Measurements from ENCODE around the gene MIAT.

MIAT gene

DNA sequence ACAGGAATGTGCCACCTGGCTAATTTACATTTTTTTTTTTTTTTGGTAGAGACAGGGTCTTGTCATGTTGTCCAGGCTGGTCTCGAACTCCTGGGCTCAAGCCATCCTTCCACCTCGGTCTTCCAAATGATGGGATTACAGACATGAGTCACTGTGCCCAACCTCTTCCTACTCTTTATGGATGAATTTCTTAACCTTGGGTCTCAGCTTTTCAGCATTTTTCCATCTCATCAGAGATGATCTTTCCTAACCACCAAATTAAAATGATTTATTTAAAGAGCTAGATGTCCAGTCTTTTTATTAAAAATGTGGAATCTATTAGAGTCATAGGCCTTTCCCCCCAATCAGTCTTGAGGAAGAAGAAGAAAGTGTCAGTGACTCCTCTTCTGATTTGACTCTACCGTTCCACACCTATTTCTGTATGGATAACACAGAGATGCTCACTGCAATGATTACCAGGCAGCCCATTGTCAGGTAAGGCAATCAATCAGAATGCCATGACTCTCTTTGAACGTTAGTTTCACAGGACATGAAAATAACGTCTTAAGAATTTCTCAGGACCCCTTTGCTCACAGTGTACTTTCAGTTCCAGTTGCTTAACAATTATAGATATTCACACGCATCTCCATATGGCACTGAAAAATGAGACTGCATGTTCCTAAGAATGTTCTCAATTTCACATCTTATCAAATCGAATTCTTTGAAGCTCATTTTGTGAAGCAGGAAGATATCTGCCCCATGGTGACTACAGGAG is 51.0 kb downstream of the MIAT start:
- TF ChIP-seq POLR2A (IDR thresholded peaks at IDR 0.05; ENCODE audit: low read length), result no peak
- TF ChIP-seq GATA1 (IDR thresholded peaks at IDR 0.05; ENCODE audit: low read depth, low read length), result no peak
- no peak for DNase-seq

DNA sequence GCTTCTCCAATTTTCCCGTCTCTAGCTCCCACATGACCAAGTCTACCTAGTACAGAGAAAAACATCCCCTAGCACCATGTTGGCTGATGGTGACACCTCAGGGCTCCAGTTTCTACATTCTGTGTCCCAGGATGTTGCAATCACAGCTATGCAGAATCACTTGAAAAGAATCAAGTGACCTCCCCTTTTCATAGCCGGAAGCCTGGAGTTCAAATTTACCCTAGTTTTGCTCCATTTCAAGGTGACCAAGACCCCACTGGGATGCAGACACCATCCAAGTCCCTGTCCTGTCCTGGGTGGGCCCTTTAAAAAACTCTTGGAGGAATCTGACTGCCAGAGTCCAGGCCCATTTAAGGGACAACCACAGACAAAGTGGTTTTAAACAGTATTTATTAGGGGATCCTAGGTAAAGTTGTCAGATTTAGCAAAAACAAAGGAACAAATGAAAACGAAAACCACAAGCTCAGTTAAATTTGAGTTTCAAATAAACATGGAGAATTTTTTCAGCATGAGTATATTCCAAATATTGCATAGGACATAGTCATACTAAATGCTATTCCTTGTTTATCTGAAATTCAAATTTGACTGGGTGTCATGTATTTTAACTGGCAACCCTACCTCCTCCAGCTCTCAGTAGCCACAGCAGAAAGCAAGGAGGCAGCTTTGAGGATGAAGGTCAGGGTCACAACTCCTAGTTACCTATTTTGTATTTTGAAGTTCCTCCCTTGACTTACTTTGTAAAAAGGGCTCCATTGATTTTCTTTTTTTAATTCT is 52.4 kb downstream of the MIAT start:
- no peak for DNase-seq
- TF ChIP-seq POLR2A (IDR thresholded peaks at IDR 0.05; ENCODE audit: low read length) (no peak), GATA1 (IDR thresholded peaks at IDR 0.05; ENCODE audit: low read depth, low read length) (no peak)

DNA sequence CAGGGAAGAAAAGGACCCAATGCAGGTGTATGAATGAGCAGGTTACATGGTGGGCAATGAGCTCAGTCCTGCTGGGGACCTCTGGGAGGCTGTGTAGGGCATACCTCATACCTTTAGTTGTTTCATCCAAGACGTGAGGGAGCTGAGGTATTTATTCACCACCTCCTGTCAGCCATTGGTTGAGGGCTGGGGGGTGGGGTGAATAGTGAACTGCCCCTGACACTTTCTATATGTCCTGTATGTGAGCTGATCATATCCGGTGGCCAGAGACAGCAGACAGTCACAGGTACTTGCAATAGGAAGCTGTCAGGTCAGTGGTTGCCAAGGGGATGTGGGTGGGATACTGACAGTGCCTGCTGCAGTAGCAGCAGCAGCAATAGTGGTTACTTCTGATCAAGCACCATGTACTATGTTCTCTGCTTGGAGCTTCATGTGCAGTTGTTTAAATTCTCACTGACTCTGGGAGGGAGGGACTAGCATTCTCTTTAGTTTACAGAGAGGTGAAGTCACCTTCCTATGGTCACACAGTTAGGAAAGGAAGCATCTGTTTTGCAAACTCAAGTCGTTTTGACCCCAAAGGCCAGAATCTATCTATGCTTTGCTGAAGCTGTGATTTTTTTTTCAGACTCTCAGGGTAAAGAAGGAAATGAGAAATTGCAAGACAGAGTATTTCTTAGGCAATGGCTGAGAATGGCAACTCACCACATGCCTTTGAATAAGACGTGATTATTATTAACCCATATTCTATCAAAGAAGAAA is 54.0 kb downstream of the MIAT start:
- no peak for TF ChIP-seq GATA1 (IDR thresholded peaks at IDR 0.05; ENCODE audit: low read depth, low read length)
- TF ChIP-seq POLR2A (IDR thresholded peaks at IDR 0.05; ENCODE audit: low read length), result no peak
- DNase-seq, result no peak

DNA sequence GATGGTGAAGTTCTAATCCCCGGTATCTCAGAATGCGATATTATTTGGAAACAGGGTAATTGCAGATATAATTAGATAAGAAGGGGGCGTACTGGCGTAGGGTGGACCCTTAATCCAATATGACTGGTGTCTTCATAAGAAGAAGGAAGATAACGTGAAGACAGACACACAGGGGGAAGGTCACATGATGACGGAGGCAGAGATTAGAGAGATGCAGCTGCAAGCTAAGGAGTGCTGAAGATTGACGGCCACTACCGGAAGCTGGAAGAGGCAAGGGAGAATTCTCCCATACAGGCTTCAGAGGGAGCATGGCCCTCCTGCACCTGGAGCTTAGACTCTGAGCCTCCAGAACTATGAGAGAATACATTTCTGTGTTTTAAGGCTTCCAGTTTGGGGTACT is 54.8 kb downstream of the MIAT start:
- TF ChIP-seq GATA1 (IDR thresholded peaks at IDR 0.05; ENCODE audit: low read depth, low read length) (no peak), POLR2A (IDR thresholded peaks at IDR 0.05; ENCODE audit: low read length) (no peak)

DNA sequence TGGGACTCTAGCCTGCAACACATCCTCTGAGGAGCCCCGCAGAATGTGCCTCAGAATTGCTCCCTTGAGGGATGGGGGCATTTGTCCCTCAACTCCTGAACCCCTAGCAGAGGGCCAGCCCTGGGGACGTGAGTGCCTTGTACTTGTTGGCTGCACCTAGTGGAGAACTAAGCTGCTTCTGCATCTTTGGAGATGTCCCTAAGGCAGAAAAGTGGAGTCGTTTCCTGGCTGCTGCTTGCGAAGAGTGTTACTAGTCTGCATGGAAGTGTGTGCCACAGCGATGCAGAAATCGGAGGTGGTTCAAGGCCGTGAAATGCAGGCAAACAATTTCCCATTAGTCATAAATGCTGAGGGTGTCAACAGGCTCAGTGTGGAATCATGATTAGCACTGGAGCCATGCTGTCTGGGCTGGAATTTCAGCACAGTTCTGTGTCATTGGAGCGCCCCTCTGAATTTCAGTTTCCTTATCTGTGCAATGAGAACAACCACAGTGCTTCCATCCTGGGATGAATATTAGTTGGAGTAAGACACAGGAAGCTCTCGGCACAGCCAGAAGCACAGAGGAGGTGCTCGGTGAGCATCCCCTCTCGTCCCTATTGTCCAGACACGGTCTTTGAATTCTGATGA is 56.5 kb downstream of the MIAT start:
- no peak for DNase-seq

More for the DNA sequence above, 54.8 kb downstream of the MIAT start:
- DNase-seq, result no peak

DNA sequence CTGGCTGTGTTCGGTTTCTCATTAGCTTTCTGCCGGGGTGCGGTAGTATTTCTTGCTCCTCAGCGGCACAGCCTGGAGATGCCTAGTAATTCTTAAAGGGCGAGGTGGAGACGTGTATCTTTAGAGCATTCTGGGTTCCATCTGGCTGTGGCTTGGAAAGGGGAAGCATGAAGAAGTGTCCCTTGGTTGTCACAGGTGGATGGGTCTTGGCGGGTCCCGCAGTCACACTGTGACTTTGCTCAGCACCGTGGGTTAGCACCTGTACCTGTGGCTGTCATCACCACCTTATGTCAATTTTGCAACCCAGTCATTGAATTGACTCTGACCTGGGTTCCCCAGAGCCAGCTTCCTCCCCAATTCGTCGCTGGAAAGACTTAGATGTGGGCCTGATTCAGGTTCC is 57.6 kb downstream of the MIAT start:
- TF ChIP-seq POLR2A (IDR thresholded peaks at IDR 0.05; ENCODE audit: low read length) (no peak), GATA1 (IDR thresholded peaks at IDR 0.05; ENCODE audit: low read depth, low read length) (no peak)
- DNase-seq, result no peak

More for the DNA sequence above, 56.5 kb downstream of the MIAT start:
- no peak for TF ChIP-seq POLR2A (IDR thresholded peaks at IDR 0.05; ENCODE audit: low read length)
- no peak for TF ChIP-seq GATA1 (IDR thresholded peaks at IDR 0.05; ENCODE audit: low read depth, low read length)

DNA sequence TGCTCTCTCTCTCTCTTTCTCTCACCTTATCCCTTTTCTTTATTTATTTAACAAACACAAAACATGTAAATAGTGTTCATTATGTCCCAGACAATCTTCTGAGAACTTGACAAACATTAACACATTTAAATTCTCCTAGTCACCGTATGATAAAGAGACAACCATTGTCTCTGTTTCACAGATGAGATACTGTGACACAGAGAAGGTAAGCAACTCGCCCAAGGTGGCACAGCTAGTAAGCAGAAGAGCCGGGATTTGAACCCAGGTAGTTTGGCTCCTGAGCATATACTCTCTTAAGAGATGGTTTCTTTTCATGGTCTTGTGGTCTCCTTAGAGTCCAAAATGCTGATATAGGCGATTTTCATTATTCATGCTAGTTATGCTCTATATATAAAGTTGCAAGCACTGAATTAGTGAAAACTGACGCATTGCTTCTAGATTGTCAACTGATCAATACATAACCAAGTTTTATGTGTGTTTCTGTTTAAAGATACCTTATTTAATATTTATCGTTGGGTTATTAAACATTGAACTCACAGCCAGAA is 58.1 kb downstream of the MIAT start:
- no peak for DNase-seq
- TF ChIP-seq POLR2A (IDR thresholded peaks at IDR 0.05; ENCODE audit: low read length) (no peak), GATA1 (IDR thresholded peaks at IDR 0.05; ENCODE audit: low read depth, low read length) (no peak)

DNA sequence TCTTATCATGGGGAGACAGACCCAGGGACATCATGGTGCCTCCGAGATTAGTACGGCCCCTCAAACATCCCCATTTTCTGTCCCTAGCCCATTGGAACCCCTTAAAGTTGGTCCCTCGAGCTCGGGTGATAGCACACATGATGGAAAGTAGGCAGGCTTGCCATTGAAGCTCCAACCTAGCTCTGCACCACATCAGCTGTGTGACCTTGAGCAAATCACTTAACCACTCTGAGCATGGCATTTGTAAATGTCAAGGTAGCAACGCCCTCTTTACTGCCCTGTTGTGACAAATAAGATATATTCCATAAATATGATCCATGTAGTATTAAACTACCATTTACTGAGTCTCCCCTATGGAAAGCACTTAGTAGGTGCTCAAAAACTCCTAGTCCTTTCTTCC is 61.1 kb downstream of the MIAT start:
- no peak for DNase-seq
- no peak for TF ChIP-seq GATA1 (IDR thresholded peaks at IDR 0.05; ENCODE audit: low read depth, low read length)
- TF ChIP-seq POLR2A (IDR thresholded peaks at IDR 0.05; ENCODE audit: low read length), result no peak

DNA sequence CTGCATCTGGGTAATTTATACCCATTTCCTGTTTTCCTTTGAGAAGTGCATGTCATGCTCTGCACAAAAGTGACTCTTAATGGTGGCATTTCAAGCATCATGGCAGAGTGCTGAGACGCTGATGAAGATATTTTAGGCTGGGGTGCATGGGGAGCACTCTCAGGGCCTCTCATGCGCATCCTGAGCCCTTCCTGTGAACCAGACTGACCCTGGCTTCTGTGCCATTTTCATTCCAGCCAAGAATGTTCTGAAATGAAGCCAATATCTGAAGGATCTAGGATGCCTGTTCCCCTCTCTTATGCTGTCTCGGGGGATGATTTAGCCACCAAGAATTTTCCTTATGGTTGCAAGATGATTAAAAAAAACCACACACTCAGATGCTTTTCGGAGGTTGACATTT is 61.5 kb downstream of the MIAT start:
- TF ChIP-seq POLR2A (IDR thresholded peaks at IDR 0.05; ENCODE audit: low read length) (no peak), GATA1 (IDR thresholded peaks at IDR 0.05; ENCODE audit: low read depth, low read length) (no peak)
- DNase-seq, result no peak

DNA sequence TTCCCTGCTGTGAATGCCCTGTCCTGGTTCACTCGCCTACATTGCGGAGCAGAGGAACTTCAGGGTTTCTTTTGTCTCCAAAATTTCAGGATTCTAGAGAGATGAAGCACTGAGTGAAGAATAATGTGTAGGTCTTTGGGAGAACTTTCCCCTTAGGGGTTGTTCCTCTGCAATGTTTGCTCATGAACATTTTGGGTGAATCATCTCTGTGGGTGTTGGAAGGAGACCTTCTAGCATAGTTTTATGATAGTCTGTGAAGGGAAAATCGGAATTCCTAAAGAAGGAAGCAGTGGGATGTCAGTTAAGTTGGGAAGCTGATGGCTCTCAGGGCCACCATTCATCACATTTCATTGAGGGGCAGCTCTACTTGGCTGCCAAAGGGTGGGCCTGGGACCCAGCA is 64.8 kb downstream of the MIAT start:
- no peak for DNase-seq
- TF ChIP-seq GATA1 (IDR thresholded peaks at IDR 0.05; ENCODE audit: low read depth, low read length) (no peak), POLR2A (IDR thresholded peaks at IDR 0.05; ENCODE audit: low read length) (no peak)

DNA sequence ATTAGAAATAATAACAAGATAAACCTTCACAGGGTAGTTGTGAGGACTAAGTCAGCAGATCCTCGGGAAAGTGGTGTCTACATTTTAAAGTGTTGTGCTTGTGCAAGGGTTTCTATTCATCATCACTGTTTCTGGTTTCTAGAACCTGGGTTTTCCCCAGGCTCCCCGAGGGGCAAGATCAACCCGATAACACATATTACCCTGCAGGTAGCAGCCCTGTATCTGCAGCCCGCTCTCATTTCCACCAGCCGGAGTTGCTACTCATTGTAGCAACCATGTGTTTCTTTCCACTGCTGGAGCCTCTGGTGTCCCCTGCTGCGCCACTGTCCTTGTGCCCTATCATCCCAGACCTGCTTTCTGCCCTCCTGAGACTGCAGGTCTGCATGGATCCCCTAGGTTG is 67.0 kb downstream of the MIAT start:
- TF ChIP-seq POLR2A (IDR thresholded peaks at IDR 0.05; ENCODE audit: low read length) (no peak), GATA1 (IDR thresholded peaks at IDR 0.05; ENCODE audit: low read depth, low read length) (no peak)
- DNase-seq, result no peak

DNA sequence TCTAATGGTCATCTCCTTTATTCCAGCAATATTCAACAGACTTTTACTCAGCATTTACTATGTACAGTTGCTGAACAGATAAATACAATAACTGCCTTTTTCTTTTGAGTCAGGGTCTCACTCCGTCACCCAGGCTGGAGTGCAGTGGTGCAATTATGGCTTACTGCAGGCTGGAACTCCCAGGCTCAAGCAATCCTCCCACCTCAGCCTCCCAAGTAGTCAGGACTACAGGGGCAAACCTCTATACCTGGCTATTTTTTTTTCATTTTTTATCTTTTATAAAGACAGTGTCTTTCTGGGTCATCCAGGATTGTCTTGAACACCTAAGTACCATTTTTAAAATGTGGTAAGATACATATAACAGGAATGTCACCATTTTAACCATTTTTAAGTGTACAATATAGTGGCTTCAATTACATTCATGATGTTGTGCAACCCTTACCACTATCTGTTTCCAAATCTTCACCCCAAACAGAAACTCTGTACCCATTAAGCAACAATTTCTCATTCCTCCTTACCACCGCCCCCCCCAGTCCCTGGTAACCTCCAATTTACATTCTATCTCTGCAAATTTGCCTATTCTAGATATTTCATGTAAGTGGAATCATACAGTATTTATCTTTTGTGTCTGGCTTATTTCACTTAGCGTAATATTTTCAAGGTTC is 67.8 kb downstream of the MIAT start:
- no peak for TF ChIP-seq GATA1 (IDR thresholded peaks at IDR 0.05; ENCODE audit: low read depth, low read length)
- TF ChIP-seq POLR2A (IDR thresholded peaks at IDR 0.05; ENCODE audit: low read length), result no peak
- DNase-seq, result no peak

Measured in erythroblast (primary cell).